GM20431 (cell line): Measurements from ENCODE around the gene MPC2.
"Not testable (repeated sequence)": the region's sequence is repeated elsewhere in the genome, so short reads cannot be mapped to it uniquely, and the experiment has no call there.

Experiments used
- in situ Hi-C: fragments of 300-500 bp; cut with MseI, MboI; formaldehyde crosslinking; loops from one replicate; pipeline ENCODE4 v1.15.0; 2020; ENCODE audit warnings: low sequenced_read_pairs; ENCODE audit not compliant: unreplicated experiment

MPC2 gene

DNA sequence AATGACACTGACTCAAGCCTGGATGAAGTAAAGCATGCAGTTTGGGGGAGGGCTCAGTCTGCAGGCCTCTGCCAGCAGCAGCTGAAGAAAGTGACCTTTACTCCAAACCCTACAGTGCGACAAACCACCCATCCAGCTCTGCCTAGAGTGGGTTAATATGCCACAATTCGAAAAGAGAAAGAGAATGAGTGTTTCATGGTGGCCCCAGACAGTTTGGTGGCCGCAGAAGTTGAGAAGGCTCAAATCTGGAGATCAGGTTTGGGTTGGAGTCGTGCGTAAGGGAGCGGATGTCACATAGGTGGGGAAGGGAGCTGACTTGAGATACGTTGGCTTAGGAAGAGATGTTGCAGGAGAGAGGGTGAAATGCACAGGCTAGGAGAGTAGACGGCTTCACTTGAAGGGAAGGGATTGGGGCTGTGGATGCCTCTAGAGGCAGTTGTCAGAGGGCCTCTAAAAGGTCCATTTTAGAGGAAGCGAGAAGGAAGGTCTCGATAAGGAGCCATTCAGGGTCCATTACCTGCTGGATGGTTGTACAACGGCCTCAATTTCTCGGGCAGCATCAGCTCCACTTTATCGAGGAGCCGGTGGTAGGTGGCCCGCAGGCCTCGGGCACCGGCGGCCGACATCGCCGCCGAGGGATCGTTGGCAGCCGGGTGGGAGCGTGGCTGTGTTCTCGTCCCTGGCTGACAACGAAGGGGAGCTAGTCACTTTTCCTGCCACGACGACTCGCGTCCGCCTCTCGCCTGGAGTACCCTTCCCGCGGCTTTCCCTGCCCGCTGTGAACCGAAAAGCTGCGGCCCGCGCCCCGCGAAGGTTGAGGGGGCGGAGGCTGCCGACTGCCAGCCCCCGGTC is 1.4 kb downstream of the MPC2 start:
- in situ Hi-C loops, result no loop called here

DNA sequence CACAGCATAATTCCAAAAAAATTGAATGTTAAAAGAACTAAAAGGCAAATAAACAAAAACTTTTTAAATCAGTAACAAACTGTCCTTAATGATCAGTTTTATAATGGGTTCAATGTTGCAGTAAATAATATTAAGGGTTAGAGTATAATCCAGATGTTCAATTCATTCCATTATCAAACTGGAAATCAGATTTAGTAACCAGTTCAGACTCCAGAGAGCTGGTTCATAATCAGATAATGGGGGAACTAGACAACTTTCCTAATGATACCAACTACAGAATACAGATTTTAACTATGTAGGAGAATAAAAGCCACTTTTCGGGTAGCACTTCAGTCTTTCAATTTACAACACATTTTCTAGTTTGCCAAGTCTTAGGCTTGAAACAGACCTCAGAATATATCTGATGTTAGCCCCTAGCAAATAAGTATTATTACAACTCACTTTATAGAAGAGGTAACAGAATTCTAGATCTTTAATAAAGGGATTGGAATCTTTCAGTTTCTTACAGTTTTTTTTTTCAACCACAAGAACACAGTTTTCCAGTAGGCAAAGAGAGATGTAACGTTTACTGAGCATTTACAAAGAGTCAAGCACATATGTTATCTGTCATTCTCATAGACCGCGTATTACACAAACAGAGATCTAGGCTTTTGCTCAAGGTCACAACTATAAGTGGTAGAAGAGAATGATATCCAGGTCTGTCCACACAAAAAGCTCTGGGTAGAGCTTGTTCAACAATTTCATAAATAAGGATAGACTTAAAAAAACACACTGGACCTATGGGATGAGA is 2.3 kb downstream of the MPC2 start:
- in situ Hi-C loops, result no loop called here

DNA sequence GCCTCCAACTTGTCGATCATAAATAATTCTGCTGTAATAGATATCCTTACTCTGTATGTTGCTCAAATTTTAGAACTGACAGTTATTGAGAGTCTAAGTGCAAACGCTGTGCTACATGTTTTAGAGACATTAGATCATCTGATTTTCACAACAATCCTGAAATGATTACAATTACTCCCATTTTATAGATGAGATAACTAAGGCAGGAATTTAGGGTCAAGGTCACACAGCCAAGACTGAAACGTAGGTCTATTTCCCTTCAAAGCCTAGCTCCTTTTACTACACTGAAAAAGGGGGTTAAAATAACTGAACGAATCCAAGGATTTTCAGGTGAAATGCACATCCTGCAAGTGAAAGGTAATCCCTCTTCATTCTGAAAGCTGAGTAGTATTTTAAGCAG is 3.1 kb downstream of the MPC2 start:
- in situ Hi-C loops, result no loop called here

GRCh38 chr1:167929725-167930124 is 7.1 kb downstream of the MPC2 start:
- in situ Hi-C loops, result no loop called here

- in situ Hi-C loops, result not testable (repeated sequence)
These were observed 8.0 kb downstream of the MPC2 start for GRCh38 chr1:167928919-167929318.

DNA sequence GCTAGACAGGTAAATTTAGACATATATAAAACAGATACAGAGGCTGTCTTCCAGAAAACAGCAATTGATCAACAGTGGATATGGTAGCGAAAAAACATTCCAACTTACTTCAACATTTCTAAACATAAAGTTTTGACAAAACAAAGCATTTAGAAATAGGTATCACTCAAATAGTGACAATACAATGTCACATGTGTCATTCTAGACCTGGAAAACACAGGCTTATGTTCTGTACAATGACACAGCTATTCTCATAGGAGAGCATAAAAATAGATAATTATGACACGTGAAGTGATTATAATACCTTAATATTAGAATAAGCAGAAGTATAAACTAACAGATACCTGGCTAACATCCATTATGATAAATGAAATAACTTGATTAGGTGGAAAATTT is 8.4 kb downstream of the MPC2 start:
- in situ Hi-C loops, result no loop called here

GRCh38 chr1:167927046-167927754 is 9.7 kb downstream of the MPC2 start:
- in situ Hi-C loops, result no loop called here

DNA sequence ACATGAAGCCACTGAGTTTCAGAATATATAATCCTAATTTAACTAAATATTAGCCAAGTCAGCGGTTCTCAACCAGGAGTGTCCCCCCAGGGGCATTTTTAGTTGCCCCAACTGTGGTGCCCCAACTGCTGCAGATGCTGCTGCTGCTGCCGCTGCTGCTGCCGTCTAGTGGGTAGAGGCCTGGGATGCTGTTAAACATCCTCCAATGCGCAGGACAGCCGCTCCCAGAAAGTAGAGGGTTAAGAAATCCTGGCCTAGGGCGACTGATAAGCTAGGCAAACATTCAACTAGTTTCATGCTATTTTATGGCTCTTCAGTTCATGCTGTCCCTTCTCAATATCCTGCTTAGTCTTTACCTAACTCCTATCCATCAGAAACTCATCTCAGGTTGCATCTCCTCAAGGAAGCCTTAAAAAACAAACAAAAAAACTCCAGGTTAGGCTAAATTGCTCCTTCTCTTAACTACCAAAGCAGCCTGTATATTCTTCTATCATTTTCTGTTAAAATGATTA is 10.3 kb downstream of the MPC2 start:
- in situ Hi-C loops, result no loop called here

DNA sequence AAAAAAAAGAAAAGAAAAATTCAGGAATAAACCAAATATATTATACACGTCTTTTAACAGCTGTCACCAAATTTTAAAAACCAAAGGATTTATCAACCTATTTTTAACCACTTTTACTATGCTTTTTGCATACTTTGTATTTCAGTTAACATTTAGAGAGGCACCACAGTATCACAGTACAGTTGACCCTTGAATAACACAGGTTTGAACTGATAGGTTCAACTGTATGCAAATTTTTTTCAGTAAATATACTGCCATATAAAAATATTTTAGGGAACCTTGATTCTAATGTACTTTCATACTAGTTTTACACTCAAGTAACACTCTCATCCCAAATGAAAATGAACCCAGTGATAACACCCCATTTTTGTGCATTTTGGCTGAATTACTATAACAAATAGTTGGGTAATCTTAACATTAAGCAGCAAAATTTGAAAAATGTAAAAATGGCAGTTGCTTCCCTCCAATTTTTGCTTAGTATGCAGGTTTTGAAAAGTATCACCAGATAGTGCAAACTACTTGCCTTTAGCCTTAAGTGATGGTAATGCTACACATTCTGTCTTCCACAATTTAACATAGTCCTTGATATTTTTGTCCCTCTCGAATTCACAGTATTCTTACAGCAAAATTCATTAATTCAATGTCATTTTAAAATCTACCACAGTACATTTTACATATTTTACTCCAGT is 12.2 kb downstream of the MPC2 start:
- in situ Hi-C loops, result no loop called here

DNA sequence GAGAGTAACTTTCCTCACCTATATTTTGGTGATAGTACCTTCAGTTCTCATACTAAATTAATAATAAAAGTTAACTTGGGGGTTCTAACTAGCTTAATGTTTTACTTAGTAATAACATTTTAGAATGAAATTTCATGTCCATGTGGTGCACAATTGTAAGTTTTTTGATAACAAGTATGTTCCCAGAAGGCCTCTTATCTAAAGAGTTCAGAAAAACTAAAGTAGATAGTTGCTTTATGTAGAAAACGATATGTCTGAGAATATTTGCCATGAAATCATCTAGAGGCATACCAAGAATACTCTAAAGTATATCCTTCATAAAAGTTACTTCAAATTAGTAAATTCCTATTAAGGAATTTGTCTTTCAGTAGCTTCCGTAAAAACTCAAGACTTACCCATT is 12.8 kb downstream of the MPC2 start:
- in situ Hi-C loops, result no loop called here

DNA sequence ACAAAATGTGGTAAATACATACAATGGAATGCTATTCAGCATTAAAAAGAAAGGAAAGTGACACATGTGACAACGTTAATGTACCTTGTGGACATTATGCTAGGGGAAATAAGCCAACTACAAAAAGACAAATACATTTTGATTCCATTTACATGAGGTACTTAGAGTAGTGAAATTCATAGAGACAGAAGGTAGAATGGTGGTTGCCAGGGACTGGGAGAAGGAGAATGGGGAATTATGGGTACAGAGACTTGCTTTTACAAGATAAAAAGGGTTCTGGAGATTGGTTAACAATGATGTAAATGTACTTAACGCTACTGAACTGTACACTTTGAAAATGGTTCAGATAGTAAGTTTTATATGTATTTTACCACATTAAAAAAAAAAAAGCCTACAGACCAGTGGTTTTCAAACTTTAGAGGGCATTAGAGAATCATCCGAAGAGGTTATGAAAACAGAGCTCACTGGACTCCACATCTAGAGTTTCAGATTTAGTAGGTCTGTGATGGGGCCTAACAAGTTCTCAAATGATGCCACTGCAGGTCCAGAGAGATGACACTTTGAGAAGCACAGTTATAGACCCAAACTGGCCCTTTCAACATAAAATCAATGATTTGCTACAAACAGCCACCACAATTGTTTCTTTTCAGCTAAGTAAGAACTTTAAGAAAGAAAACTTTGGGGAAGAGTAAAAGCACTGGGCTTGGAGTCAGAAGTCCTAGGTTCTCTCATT is 13.4 kb downstream of the MPC2 start:
- in situ Hi-C loops, result no loop called here

DNA sequence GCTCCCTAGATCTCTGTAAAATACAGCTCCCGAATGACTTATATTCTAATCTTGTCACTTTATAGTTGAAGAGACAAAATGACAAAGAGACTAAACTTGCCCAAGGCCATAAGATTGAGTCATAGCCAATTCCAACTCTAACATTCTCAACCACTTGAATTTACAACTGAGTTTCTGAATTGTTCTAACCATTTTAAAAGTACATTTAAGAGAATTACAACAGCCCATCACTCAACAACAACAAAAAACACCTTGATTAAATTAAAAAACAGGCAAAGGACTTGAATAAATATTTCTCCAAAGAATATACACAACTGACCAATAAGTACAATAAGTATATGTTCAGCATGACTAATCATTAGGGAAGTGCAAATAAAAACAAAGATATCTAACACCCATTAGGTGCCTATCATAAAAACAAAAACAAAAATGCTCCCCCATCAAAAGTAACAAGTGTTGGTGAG is 14.2 kb downstream of the MPC2 start:
- in situ Hi-C loops, result no loop called here

DNA sequence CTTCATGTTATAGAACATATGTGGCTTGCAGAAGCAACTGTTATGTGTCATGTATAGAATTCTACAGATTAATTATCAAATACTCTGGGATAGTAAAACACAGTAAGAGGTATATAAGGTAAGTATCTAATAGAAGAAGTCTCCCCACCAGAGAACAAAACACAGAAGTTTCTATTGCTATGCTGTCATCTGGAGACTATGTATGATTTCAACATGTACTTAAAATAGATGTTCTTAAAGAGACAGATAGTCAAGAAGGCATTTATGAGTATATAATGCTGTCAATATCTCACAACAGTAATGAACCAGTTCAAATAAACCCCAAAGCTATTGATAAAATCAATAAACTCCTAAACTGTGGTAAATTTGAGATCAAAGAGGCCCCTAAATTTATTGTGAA is 14.8 kb downstream of the MPC2 start:
- in situ Hi-C loops, result no loop called here

GRCh38 chr1:167916766-167917511 is 19.9 kb downstream of the MPC2 start:
- in situ Hi-C loops, result no loop called here

GRCh38 chr1:167915569-167915968 is 21.3 kb downstream of the MPC2 start:
- in situ Hi-C loops, result no loop called here

DNA sequence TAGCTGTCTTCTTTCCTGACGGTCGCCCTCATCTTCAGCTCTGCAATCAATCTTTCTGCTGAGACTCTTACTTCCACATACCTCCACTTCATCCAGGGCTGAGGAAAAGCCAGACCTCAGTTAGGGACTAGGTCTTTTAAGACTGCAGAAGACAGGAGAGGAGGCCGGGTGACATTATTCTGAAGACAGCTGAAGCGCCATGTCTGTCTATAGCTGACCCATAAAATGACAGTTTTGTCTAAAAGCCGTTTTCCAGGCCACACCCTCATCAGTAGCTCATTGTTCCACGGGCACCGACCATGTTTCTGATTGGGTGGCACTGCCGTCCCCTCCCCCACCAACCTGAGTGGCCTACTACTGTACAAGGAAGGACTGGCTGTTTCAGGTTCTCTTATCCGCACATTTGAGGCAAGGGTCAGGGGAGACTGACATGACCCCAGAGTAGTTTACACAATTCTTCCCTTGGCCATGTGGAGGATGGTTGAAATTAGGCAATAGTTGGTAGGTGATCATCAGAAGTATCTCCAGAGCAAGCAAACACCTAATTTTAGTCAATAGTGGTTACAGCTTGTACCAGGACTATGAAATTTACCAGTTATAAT is 22.9 kb downstream of the MPC2 start, which contains the start of gene ADCY10:
Gene ADCY10 (minus strand): TSS at position 240 of the 602 bp plus-strand sequence. CDS start 8,994 bp downstream, outside the sequence.
- in situ Hi-C loops, result no loop called here

- in situ Hi-C loops, result no loop called here
These were observed 24.6 kb downstream of the MPC2 start for GRCh38 chr1:167912294-167912693.

DNA sequence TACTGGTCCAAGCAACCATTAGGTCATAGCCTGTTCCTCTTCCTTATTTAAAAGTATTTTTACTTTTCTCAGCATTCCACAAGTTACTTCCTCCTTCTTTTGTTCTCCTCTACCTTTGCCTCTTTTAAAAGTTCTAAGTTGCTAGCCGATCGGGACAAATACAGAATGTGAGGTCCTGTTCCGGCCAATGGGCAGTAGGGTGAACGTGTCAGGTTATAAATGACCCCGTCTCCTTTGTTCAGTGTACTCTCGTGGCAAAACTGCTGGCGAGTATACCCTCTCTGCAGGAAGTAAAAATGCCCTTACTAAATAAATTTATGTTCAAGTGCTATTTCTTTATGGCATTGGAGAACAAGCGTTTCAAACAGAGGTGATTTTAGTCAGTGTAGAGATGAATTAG is 25.5 kb downstream of the MPC2 start:
- in situ Hi-C loops, result no loop called here
